Measurements from ENCODE around the gene SIGLEC12.

DNA sequence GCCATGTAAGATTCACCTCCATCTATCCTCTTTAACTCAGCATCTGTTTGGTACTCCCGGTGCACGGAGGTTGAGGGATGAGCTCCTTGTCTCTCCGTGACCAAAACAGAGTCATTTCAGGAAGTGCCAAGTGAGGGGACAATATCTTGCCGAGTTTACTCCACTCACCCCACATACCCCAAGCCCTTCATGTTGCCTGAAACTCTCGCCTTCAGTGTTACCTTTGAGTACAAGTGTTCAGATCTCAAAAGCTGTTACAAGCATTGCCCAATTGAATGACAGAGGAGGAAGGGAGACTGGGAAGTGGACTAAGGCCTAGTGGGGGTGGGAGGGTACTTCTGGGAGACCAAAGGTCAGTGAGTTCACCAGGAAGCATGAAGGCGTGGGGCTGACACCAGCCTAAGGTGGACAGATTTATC, 6.0 kb upstream of the SIGLEC12 start:
- TF ChIP-seq, protein P1, sequence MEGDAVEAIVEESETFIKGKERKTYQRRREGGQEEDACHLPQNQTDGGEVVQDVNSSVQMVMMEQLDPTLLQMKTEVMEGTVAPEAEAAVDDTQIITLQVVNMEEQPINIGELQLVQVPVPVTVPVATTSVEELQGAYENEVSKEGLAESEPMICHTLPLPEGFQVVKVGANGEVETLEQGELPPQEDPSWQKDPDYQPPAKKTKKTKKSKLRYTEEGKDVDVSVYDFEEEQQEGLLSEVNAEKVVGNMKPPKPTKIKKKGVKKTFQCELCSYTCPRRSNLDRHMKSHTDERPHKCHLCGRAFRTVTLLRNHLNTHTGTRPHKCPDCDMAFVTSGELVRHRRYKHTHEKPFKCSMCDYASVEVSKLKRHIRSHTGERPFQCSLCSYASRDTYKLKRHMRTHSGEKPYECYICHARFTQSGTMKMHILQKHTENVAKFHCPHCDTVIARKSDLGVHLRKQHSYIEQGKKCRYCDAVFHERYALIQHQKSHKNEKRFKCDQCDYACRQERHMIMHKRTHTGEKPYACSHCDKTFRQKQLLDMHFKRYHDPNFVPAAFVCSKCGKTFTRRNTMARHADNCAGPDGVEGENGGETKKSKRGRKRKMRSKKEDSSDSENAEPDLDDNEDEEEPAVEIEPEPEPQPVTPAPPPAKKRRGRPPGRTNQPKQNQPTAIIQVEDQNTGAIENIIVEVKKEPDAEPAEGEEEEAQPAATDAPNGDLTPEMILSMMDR (IDR thresholded peaks at IDR 0.05) = no peak
- no peak for TF ChIP-seq POLR2A (IDR thresholded peaks at IDR 0.05)
